GM12865 (cell line): ENCODE data around the gene ULK2.
"Not testable (repeated sequence)": the region's sequence is repeated elsewhere in the genome, so short reads cannot be mapped to it uniquely, and the experiment has no call there.

Experiments used
- DNase-seq: peaks from one replicate; pipeline ENCODE4 v3.0.0; 2010; ENCODE audit warnings: low read depth
- H3K4me3 ChIP-seq: 2 replicates; pipeline ENCODE4 v1.5.1; 2011; ENCODE audit warnings: mild to moderate bottlenecking, low read depth, low read length, control low read depth
- CTCF ChIP-seq: IDR thresholded peaks from 2 replicates; pipeline ENCODE4 v1.5.1; 2011; ENCODE audit warnings: low read length, control low read depth, low read depth, inconsistent platforms; ENCODE audit not compliant: insufficient read depth; ENCODE audit errors: missing control alignments

The ULK2 gene

GRCh38 chr17:19900809-19901208 lies 33.1 kb upstream of the ULK2 start:
- no peak overlapping the region for H3K4me3 ChIP-seq
- no peak for DNase-seq
- no peak for TF ChIP-seq CTCF

- no peak overlapping the region for H3K4me3 ChIP-seq
- no peak for DNase-seq
- no peak for TF ChIP-seq CTCF
Measured at GRCh38 chr17:19897903-19898302, 30.2 kb upstream of the ULK2 start.

- DNase-seq: no peak
Measured at GRCh38 chr17:19897090-19897837, 29.5 kb upstream of the ULK2 start.

GRCh38 chr17:19896679-19897078 lies 28.9 kb upstream of the ULK2 start:
- no peak for DNase-seq
- H3K4me3 ChIP-seq: no peak overlapping the region
- no peak for TF ChIP-seq CTCF

More at GRCh38 chr17:19897090-19897837, 29.5 kb upstream of the ULK2 start:
- TF ChIP-seq CTCF: no peak
- no peak overlapping the region for H3K4me3 ChIP-seq

- not testable (repeated sequence) for DNase-seq, H3K4me3 ChIP-seq
Measured at GRCh38 chr17:19890554-19890953, 22.8 kb upstream of the ULK2 start.

- DNase-seq, H3K4me3 ChIP-seq: not testable (repeated sequence)
Measured at GRCh38 chr17:19890001-19890400, 22.3 kb upstream of the ULK2 start.

- TF ChIP-seq CTCF: no peak
Measured at GRCh38 chr17:19886116-19886515, 18.4 kb upstream of the ULK2 start.

GRCh38 chr17:19883537-19884215 lies 15.9 kb upstream of the ULK2 start:
- no peak overlapping the region for H3K4me3 ChIP-seq
- DNase-seq: no peak
- TF ChIP-seq CTCF: no peak

More at GRCh38 chr17:19886116-19886515, 18.4 kb upstream of the ULK2 start:
- H3K4me3 ChIP-seq: no peak overlapping the region
- DNase-seq: no peak
